NB4 (cell line): Measurements from ENCODE around the gene ANO8.

Experiments used
- DNase-seq: peaks from one replicate; pipeline ENCODE4 v3.0.0; 2010; ENCODE audit warnings: low read depth
- H3K4me3 ChIP-seq: one replicate; pipeline ENCODE4 v1.5.1; 2011; ENCODE audit warnings: mild to moderate bottlenecking, low read depth, low read length, moderate library complexity
- MYC ChIP-seq: IDR thresholded peaks from 2 replicates; pipeline ENCODE4 v1.6.1; 2011; ENCODE audit warnings: low read depth, low read length
- POLR2A ChIP-seq: IDR thresholded peaks from 2 replicates; pipeline ENCODE4 v1.6.1; 2011; ENCODE audit warnings: mild to moderate bottlenecking; ENCODE audit not compliant: insufficient read length; ENCODE audit errors: extremely low read depth
- TF ChIP-seq, protein P1 (sequence below): IDR thresholded peaks from 2 replicates; pipeline ENCODE4 v1.6.1; 2011; ENCODE audit warnings: low read depth, low read length
- TF ChIP-seq, protein P2 (sequence below): IDR thresholded peaks from one replicate; pipeline ENCODE4 v1.5.1; 2012; ENCODE audit warnings: low read depth, low read length

ANO8 gene

DNA sequence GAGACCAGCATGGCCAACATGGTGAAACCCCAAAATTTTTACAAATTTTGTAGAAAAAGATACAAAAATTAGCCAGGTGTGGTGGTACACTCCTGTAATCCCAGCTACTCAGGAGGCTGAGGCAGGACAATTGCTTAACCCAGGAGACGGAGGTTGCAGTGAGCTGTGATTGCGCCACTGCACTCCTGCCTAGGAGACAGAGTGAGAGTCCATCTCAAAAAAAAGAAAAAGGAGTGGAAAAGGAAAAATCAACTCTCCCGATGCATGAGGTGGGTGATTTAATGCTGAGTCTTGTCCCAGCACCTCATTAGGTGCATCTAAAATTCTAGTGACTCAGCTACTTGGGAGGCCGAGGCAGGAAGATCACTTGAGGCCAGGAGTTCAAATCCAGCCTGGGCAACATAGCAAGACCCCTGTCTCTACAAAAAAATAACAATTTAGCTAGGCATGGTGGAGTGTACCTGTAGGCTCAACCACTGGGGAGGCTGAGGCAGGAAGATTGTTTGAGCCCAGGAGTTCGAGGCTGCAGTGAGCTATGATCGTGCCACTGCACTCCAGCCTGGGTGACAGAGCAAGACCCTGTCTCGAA lies 22.5 kb upstream of the ANO8 start:
- DNase-seq, result no peak
- no peak for TF ChIP-seq MYC
- no peak for TF ChIP-seq POLR2A
- TF ChIP-seq, protein P1, sequence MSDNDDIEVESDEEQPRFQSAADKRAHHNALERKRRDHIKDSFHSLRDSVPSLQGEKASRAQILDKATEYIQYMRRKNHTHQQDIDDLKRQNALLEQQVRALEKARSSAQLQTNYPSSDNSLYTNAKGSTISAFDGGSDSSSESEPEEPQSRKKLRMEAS, result no peak
- TF ChIP-seq, protein P2, sequence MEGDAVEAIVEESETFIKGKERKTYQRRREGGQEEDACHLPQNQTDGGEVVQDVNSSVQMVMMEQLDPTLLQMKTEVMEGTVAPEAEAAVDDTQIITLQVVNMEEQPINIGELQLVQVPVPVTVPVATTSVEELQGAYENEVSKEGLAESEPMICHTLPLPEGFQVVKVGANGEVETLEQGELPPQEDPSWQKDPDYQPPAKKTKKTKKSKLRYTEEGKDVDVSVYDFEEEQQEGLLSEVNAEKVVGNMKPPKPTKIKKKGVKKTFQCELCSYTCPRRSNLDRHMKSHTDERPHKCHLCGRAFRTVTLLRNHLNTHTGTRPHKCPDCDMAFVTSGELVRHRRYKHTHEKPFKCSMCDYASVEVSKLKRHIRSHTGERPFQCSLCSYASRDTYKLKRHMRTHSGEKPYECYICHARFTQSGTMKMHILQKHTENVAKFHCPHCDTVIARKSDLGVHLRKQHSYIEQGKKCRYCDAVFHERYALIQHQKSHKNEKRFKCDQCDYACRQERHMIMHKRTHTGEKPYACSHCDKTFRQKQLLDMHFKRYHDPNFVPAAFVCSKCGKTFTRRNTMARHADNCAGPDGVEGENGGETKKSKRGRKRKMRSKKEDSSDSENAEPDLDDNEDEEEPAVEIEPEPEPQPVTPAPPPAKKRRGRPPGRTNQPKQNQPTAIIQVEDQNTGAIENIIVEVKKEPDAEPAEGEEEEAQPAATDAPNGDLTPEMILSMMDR, result no peak
- no peak overlapping the region for H3K4me3 ChIP-seq

DNA sequence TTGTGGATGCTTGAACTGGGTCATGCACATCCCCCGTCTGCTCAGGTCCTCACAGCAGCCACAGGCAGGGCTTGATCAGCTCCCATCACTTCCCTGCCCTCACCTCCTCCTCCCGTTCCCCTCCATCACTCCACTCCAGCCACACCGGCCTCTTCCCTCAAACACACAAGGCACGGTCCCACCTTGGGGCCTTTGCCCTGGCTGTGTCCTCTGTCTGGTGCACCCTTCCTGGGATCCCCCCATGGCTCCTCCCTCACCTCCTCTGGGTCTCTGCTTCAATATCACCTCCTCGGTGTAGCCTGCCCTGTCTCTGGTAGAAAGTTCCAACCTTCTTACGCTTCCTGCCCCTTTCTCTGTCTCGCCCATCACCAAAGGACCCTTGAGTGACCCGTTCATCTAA lies 18.7 kb upstream of the ANO8 start:
- no peak overlapping the region for H3K4me3 ChIP-seq
- TF ChIP-seq MYC (no peak), POLR2A (no peak)
- TF ChIP-seq, protein P2, result no peak
- TF ChIP-seq, protein P1, result no peak
- no peak for DNase-seq

DNA sequence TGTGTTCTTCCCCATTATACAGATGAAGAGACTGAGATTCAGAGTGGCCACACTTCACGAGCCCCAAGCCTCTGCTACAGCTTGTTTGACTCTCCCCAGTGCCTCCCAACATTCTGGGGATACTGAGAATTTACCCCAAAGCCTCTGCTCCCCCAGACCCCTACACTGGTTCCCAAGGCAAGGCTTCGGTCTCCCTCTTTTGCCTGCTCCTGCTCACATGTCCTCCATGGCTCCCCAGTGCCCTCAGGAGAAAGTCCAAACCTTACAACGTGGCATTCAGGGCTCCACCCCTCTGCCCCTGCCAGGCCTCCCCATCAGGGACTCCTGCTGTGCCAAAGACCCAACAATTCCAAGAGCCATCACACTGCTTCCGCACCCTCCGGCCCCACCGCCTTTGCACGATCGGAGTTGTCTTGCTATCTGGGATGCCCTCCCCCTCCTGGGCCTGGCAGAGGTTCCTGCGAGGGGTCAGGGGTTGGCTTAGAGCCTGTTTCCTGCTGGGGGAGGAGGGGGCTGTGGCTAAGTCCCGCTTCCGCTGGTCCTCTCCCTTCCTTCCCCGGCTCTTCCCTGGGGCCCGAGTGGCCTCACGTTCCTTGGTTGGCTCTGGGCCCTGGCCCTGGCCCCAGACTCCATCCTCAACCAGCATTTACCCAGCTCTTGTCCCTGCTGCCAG lies 18.1 kb upstream of the ANO8 start:
- no peak overlapping the region for H3K4me3 ChIP-seq
- DNase-seq, result no peak
- no peak for TF ChIP-seq MYC
- TF ChIP-seq, protein P2, result no peak
- TF ChIP-seq, protein P1, result no peak
- TF ChIP-seq POLR2A, result no peak

DNA sequence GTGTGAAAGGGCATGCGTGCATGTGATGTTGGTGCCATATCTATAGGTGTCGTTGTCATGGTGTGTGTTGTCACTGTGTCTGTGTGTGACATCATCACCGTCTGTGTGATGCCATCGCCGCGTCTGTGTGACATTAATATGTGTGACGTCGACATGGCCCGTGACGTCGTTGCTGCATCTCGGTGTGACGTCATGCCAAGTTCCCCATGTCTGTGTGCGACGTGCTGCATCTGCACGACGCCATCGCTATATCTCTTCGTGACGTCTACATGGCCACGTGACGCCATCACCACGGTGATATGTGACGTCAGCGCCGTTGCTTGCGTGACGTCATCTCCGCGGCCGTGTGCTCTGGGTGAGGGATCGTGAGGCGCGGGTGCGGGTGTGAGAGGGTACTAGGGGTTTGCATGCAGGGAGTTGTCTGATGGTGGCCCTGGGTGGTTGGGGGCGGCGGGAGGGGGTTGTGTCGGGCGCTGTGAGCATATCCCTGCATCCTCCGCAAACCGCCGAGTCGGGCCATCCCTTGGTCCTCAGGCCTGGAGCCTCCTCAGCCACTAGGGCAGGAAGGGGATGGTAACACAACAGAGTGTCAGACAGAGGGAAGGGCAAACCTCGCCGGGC lies 17.3 kb upstream of the ANO8 start:
- DNase-seq, result no peak

DNA sequence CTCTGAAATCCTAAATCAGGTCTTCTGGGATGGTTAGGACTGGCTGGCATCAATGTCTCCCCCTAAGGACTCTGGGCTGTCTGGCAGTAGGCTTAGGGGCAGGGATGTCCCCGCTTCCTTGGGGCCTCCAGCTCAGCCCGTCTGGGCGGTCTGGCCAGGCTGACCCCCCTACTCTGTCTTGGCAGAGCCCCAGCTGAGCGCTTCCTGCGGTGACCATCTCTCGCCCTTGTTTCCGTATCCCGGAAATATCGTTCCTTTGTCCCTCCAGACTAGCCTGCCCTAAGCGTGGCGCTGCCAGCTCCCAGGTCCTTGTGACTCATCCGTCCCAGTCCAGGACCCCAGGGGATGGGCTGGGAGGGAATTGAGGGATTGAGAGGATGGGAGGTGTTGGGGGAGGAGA lies 14.0 kb upstream of the ANO8 start:
- no peak overlapping the region for H3K4me3 ChIP-seq
- DNase-seq, result no peak
- TF ChIP-seq, protein P1, result no peak
- no peak for TF ChIP-seq MYC
- TF ChIP-seq, protein P2, result no peak
- no peak for TF ChIP-seq POLR2A

More for the DNA sequence above, 17.3 kb upstream of the ANO8 start:
- TF ChIP-seq POLR2A (no peak), MYC (no peak)
- TF ChIP-seq, protein P2, result no peak
- TF ChIP-seq, protein P1, result no peak
- H3K4me3 ChIP-seq, result no peak overlapping the region
